Activated CD8-positive, alpha-beta T cell treated with anti-CD3 and anti-CD28 coated beads for 36 hours (primary cell): ENCODE results near the gene ADSL. TPM values are rescaled to one million over a fixed set of nuclear protein-coding genes. Genes with fewer than 3 reads are reported as not detected.

Experiments used
- ATAC-seq: fragments of 200-7000 bp; cut with Tn5 transposase; one replicate; pipeline ENCODE4 v1.10.0; 2021; ENCODE audit warnings: mild to moderate bottlenecking, moderate library complexity
- CTCF ChIA-PET: fragments of 350-600 bp; sonication (Branson Sonifier 250); formaldehyde crosslinking; loops from one replicate; lab custom pipeline; 2021; ENCODE audit warnings: antibody characterized with exemption; lab: Charles Lee
- POLR2A ChIA-PET: fragments of 350-600 bp; sonication (Branson Sonifier 250); formaldehyde crosslinking; loops from one replicate; lab custom pipeline; 2021; ENCODE audit warnings: antibody characterized with exemption; lab: Charles Lee
- DNase-seq: peaks from one replicate; pipeline ENCODE4 v3.0.0-alpha.2; 2020
- H3K27ac Mint-ChIP-seq: one replicate; pipeline ENCODE4 v1.8.0; 2021; ENCODE audit warnings: mild to moderate bottlenecking, mixed read lengths
- H3K27me3 Mint-ChIP-seq: one replicate; pipeline ENCODE4 v1.8.0; 2021; ENCODE audit warnings: mixed read lengths
- H3K36me3 Mint-ChIP-seq: one replicate; pipeline ENCODE4 v1.8.0; 2021; ENCODE audit warnings: low read depth, mixed read lengths
- H3K4me1 Mint-ChIP-seq: one replicate; pipeline ENCODE4 v1.8.0; 2021; ENCODE audit warnings: low read depth, mixed read lengths
- H3K4me3 Mint-ChIP-seq: one replicate; pipeline ENCODE4 v1.8.0; 2021; ENCODE audit warnings: mild to moderate bottlenecking, moderate library complexity, mixed read lengths
- H3K9me3 Mint-ChIP-seq: one replicate; pipeline ENCODE4 v1.8.0; 2021; ENCODE audit warnings: mixed read lengths
- CTCF ChIP-seq: fragments of 200-600 bp; IDR thresholded peaks from one replicate; pipeline ENCODE4 v1.8.0; 2022; ENCODE audit warnings: antibody characterized with exemption, mild to moderate bottlenecking
- intact Hi-C: fragments of 100-400 bp; cut with micrococcal nuclease; formaldehyde crosslinking; loops from one replicate; pipeline ENCODE4 v1.10.0; 2022
- total RNA-seq, 2 experiments: library from RNA; stranded (reverse); gene quantifications; one replicate each; pipeline ENCODE4 v1.2.3, GENCODE V29; 2021

ADSL gene
- total RNA-seq, 2 experiments from 2014 or later, result 160 to 169 TPM

GRCh38 chr22:40421082-40421350 is 74.7 kb downstream of the ADSL start:
- H3K27me3 Mint-ChIP-seq, result no peaks in the 10 kb centered on the region
- no peak for TF ChIP-seq CTCF
- no peak overlapping the region for H3K4me3 Mint-ChIP-seq
- DNase-seq (no peak), ATAC-seq (no peak)
- ChIA-PET POLR2A (no interaction called here), CTCF (no interaction called here)
- H3K4me1 Mint-ChIP-seq, result peaks cover 21% of the 10 kb centered on the region
- intact Hi-C loops, result no loop called here
- no peak overlapping the region for H3K27ac Mint-ChIP-seq
- no peaks in the 10 kb centered on the region for H3K9me3 Mint-ChIP-seq
- peaks cover 27% of the 10 kb centered on the region for H3K36me3 Mint-ChIP-seq

GRCh38 chr22:40421941-40422340 is 75.6 kb downstream of the ADSL start:
- Mint-ChIP-seq H3K27me3 (no peaks in the 10 kb centered on the region), H3K27ac (peak overlapping the region; percentile 56), H3K4me1 (peaks cover 13% of the 10 kb centered on the region), H3K4me3 (no peak overlapping the region), H3K36me3 (peaks cover 24% of the 10 kb centered on the region), H3K9me3 (no peaks in the 10 kb centered on the region)
- POLR2A ChIA-PET, result no interaction called here
- DNase-seq (no peak), ATAC-seq (no peak)
- no peak for TF ChIP-seq CTCF
- intact Hi-C loops, result no loop called here
- CTCF ChIA-PET, result no interaction called here

GRCh38 chr22:40422558-40423309 is 76.4 kb downstream of the ADSL start:
- peaks cover 11% of the 10 kb centered on the region for H3K4me1 Mint-ChIP-seq
- ChIA-PET POLR2A (no interaction called here), CTCF (no interaction called here)
- no peak overlapping the region for H3K4me3 Mint-ChIP-seq
- no peak for TF ChIP-seq CTCF
- intact Hi-C loops, result no loop called here
- H3K9me3 Mint-ChIP-seq, result no peaks in the 10 kb centered on the region
- H3K36me3 Mint-ChIP-seq, result peaks cover 25% of the 10 kb centered on the region
- no peaks in the 10 kb centered on the region for H3K27me3 Mint-ChIP-seq
- no peak for ATAC-seq
- peak overlapping the region; percentile 56 for H3K27ac Mint-ChIP-seq
- DNase-seq, result no peak

GRCh38 chr22:40423310-40423688 is 77.0 kb downstream of the ADSL start:
- Mint-ChIP-seq H3K36me3 (peaks cover 27% of the 10 kb centered on the region), H3K4me1 (peaks cover 11% of the 10 kb centered on the region), H3K27me3 (no peaks in the 10 kb centered on the region), H3K9me3 (no peaks in the 10 kb centered on the region), H3K27ac (no peak overlapping the region), H3K4me3 (no peak overlapping the region)
- intact Hi-C loops, result no loop called here
- ChIA-PET CTCF (no interaction called here), POLR2A (interaction anchor here (1.4 kb wide), 1 partner anchor 7 kb away, joined by 3 read pairs; no protein-coding TSS in a partner anchor)
- DNase-seq (no peak), ATAC-seq (no peak)
- no peak for TF ChIP-seq CTCF

- DNase-seq (no peak), ATAC-seq (no peak)
- H3K27ac Mint-ChIP-seq, result no peak overlapping the region
- H3K4me3 Mint-ChIP-seq, result no peak overlapping the region
- POLR2A ChIA-PET, result interaction anchor here (0.6 to 1.4 kb wide), 3 partner anchors 8 to 216 kb away, joined by 3 to 4 read pairs (median 4); no protein-coding TSS in a partner anchor
- CTCF ChIA-PET, result interaction anchor here (4.6 kb wide), 1 partner anchor 13 kb away, joined by 34 read pairs; no protein-coding TSS in a partner anchor
- H3K36me3 Mint-ChIP-seq, result peaks cover 35% of the 10 kb centered on the region
- no peaks in the 10 kb centered on the region for H3K9me3 Mint-ChIP-seq
- no peak for TF ChIP-seq CTCF
- H3K4me1 Mint-ChIP-seq, result peaks cover 11% of the 10 kb centered on the region
- no peaks in the 10 kb centered on the region for H3K27me3 Mint-ChIP-seq
- intact Hi-C loops, result no loop called here
Observed at GRCh38 chr22:40423882-40424640, 77.8 kb downstream of the ADSL start.
